Measurements from ENCODE around the gene NASP.

Gene NASP

GRCh38 chr1:45583666-45584350, at the start of gene NASP:
TSS of gene NASP (plus strand) at chr1:45584041. CDS start at chr1:45584147, 106 bp downstream.
- no peak for TF ChIP-seq CTCF (IDR thresholded peaks at IDR 0.05)

GRCh38 chr1:45535988-45536766, 47.7 kb upstream of the NASP start:
- Histone ChIP-seq H3K9me3 (no peaks in the 10 kb centered on the region), H3K27me3 (peaks cover 48% of the 10 kb centered on the region), H3K4me3 (ENCODE audit: low read depth in 1 of 2, low read length in 1 of 2) (no peak overlapping the region), H3K36me3 (no peaks in the 10 kb centered on the region), H3K4me1 (ENCODE audit: control insufficient read depth in 1 of 2, insufficient read depth in 1 of 2, low read depth in 1 of 2, low read length in 1 of 2) (no peaks in the 10 kb centered on the region), H3K27ac (no peak overlapping the region)
- TF ChIP-seq CTCF (IDR thresholded peaks at IDR 0.05), result no peak

More at GRCh38 chr1:45583666-45584350, at the start of gene NASP:
- peaks cover 39 to 40% of the 10 kb centered on the region in 2 experiments for H3K4me1 ChIP-seq (ENCODE audit: control insufficient read depth in 1 of 2, insufficient read depth in 1 of 2, low read depth in 1 of 2, low read length in 1 of 2)
- no peaks in the 10 kb centered on the region for H3K36me3 ChIP-seq
- H3K27ac ChIP-seq, result peak within 1 kb of the TSS; percentile 87
- H3K4me3 ChIP-seq (ENCODE audit: low read depth in 1 of 2, low read length in 1 of 2), result peak within 1 kb of the TSS; percentile 95 to 99
- H3K9me3 ChIP-seq, result no peaks in the 10 kb centered on the region
- no peaks in the 10 kb centered on the region for H3K27me3 ChIP-seq

GRCh38 chr1:45536886-45537285, 47.0 kb upstream of the NASP start:
- H3K4me3 ChIP-seq (ENCODE audit: low read depth in 1 of 2, low read length in 1 of 2), result no peak overlapping the region
- no peaks in the 10 kb centered on the region for H3K4me1 ChIP-seq (ENCODE audit: control insufficient read depth in 1 of 2, insufficient read depth in 1 of 2, low read depth in 1 of 2, low read length in 1 of 2)
- H3K27me3 ChIP-seq, result peaks cover 55% of the 10 kb centered on the region
- no peak overlapping the region for H3K27ac ChIP-seq
- H3K36me3 ChIP-seq, result no peaks in the 10 kb centered on the region
- H3K9me3 ChIP-seq, result no peaks in the 10 kb centered on the region
- TF ChIP-seq CTCF (IDR thresholded peaks at IDR 0.05), result no peak

- Histone ChIP-seq H3K4me3 (ENCODE audit: low read depth in 1 of 2, low read length in 1 of 2) (no peak overlapping the region), H3K9me3 (no peaks in the 10 kb centered on the region), H3K27me3 (peaks cover 73% of the 10 kb centered on the region), H3K4me1 (ENCODE audit: control insufficient read depth in 1 of 2, insufficient read depth in 1 of 2, low read depth in 1 of 2, low read length in 1 of 2) (peaks cover 25 to 27% of the 10 kb centered on the region in 2 experiments), H3K36me3 (no peaks in the 10 kb centered on the region), H3K27ac (no peak overlapping the region)
- TF ChIP-seq CTCF (IDR thresholded peaks at IDR 0.05), result no peak
These were observed 42.6 kb upstream of the NASP start for GRCh38 chr1:45541193-45541592.

GRCh38 chr1:45542591-45542990, 41.2 kb upstream of the NASP start:
- TF ChIP-seq CTCF (IDR thresholded peaks at IDR 0.05), result no peak
- H3K9me3 ChIP-seq, result no peaks in the 10 kb centered on the region
- H3K27me3 ChIP-seq, result peaks cover 73% of the 10 kb centered on the region
- H3K4me3 ChIP-seq (ENCODE audit: low read depth in 1 of 2, low read length in 1 of 2), result no peak overlapping the region
- peaks cover 25 to 27% of the 10 kb centered on the region in 2 experiments for H3K4me1 ChIP-seq (ENCODE audit: control insufficient read depth in 1 of 2, insufficient read depth in 1 of 2, low read depth in 1 of 2, low read length in 1 of 2)
- no peak overlapping the region for H3K27ac ChIP-seq
- H3K36me3 ChIP-seq, result no peaks in the 10 kb centered on the region
